H1 (cell line): Measurements from ENCODE around the gene PTPRO.

ENCODE experiments used
- BCL11A ChIP-seq, 2 experiments: IDR thresholded peaks; one replicate each; pipeline ENCODE4 v1.6.1; 2011; ENCODE audit warnings: low read depth in 2 of 2, low read length in 2 of 2, mild to moderate bottlenecking in 2 of 2
- EZH2 ChIP-seq: fragments of 200-600 bp; sonication (generic); IDR thresholded peaks from 2 replicates; pipeline ENCODE4 v1.7.1; 2012; ENCODE audit warnings: low read depth, mild to moderate bottlenecking, moderate library complexity, low read length, inconsistent platforms; ENCODE audit not compliant: severe bottlenecking
- HDAC2 ChIP-seq, 2 experiments: fragments of 300-600 bp in 1 of 2; sonication (generic) in 1 of 2; IDR thresholded peaks; 2 replicates each; pipeline ENCODE4 v1.6.1; 2011 to 2012; ENCODE audit warnings: low read depth in 2 of 2, low read length in 2 of 2, mild to moderate bottlenecking in 2 of 2, moderate library complexity in 2 of 2, borderline replicate concordance in 1 of 2, inconsistent platforms in 1 of 2
- POLR2A ChIP-seq, 2 experiments: IDR thresholded peaks; 1 replicate in 1 of 2; 2 replicates in 1 of 2; pipeline ENCODE4 v1.6.1; 2011; ENCODE audit warnings: low read depth in 2 of 2, low read length in 2 of 2, mild to moderate bottlenecking in 2 of 2; ENCODE audit errors: control extremely low read depth in 1 of 2
- POLR2AphosphoS5 ChIP-seq: IDR thresholded peaks from 2 replicates; pipeline ENCODE4 v1.6.1; 2011; ENCODE audit warnings: low read depth, low read length
- RAD21 ChIP-seq, 2 experiments: IDR thresholded peaks in 1 of 2; conservative IDR thresholded peaks in 1 of 2; 2 replicates each; pipeline ENCODE4 v1.6.1; 2011; ENCODE audit warnings: low read depth in 2 of 2, low read length in 2 of 2, improper control_type of control experiment in 1 of 2, inconsistent platforms in 1 of 2, mild to moderate bottlenecking in 1 of 2, moderate library complexity in 1 of 2
- SP4 ChIP-seq: IDR thresholded peaks from 2 replicates; pipeline ENCODE4 v1.6.1; 2012; ENCODE audit warnings: low read length, inconsistent platforms
- SUZ12 ChIP-seq: fragments of 200-600 bp; sonication (generic); IDR thresholded peaks from 2 replicates; pipeline ENCODE4 v1.6.1; 2012; ENCODE audit warnings: mild to moderate bottlenecking, inconsistent platforms, low read length, moderate library complexity, mixed read lengths
- TAF7 ChIP-seq: optimal IDR thresholded peaks from 2 replicates; pipeline ENCODE3; 2011; ENCODE audit warnings: low read depth, mild to moderate bottlenecking, inconsistent platforms, low read length, moderate library complexity, borderline replicate concordance
- TF ChIP-seq, protein P1 (sequence below), 3 experiments: IDR thresholded peaks; 1 replicate in 2 of 3; 2 replicates in 1 of 3; pipeline versions ENCODE4 v1.5.1 to v1.6.1; 2011; ENCODE audit warnings: low read length in 3 of 3, mild to moderate bottlenecking in 3 of 3, inconsistent platforms in 2 of 3, low read depth in 1 of 3, moderate library complexity in 1 of 3; ENCODE audit not compliant: insufficient read depth in 1 of 3; ENCODE audit errors: control extremely low read depth in 1 of 3

- TF ChIP-seq, protein P1, sequence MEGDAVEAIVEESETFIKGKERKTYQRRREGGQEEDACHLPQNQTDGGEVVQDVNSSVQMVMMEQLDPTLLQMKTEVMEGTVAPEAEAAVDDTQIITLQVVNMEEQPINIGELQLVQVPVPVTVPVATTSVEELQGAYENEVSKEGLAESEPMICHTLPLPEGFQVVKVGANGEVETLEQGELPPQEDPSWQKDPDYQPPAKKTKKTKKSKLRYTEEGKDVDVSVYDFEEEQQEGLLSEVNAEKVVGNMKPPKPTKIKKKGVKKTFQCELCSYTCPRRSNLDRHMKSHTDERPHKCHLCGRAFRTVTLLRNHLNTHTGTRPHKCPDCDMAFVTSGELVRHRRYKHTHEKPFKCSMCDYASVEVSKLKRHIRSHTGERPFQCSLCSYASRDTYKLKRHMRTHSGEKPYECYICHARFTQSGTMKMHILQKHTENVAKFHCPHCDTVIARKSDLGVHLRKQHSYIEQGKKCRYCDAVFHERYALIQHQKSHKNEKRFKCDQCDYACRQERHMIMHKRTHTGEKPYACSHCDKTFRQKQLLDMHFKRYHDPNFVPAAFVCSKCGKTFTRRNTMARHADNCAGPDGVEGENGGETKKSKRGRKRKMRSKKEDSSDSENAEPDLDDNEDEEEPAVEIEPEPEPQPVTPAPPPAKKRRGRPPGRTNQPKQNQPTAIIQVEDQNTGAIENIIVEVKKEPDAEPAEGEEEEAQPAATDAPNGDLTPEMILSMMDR (IDR thresholded peaks at IDR 0.05; ENCODE audit: control extremely low read depth in 1 of 3, insufficient read depth in 1 of 3, low read depth in 1 of 3, low read length in 3 of 3): no peak
- TF ChIP-seq RAD21 (IDR thresholded peaks at IDR 0.05 in 1 of 2, conservative IDR thresholded peaks at IDR 0.05 in 1 of 2; ENCODE audit: low read depth in 2 of 2, low read length in 2 of 2): no peak
- no peak for TF ChIP-seq HDAC2 (IDR thresholded peaks at IDR 0.05; ENCODE audit: borderline replicate concordance in 1 of 2, low read depth in 2 of 2, low read length in 2 of 2)
- no peak for TF ChIP-seq BCL11A (IDR thresholded peaks at IDR 0.05; ENCODE audit: low read depth in 2 of 2, low read length in 2 of 2)
- no peak for TF ChIP-seq POLR2A (IDR thresholded peaks at IDR 0.05; ENCODE audit: control extremely low read depth in 1 of 2, low read depth in 2 of 2, low read length in 2 of 2)
- no peak for TF ChIP-seq SUZ12
- TF ChIP-seq SP4: no peak
- TF ChIP-seq POLR2AphosphoS5: no peak
- TF ChIP-seq EZH2: no peak
- TF ChIP-seq TAF7: no peak
Observed at GRCh38 chr12:15289192-15289591, 33.1 kb upstream of the PTPRO start.
